CD8-positive, alpha-beta memory T cell (primary cell): ENCODE measurements around the gene SORCS2. TPM values are rescaled to one million over a fixed set of nuclear protein-coding genes. Genes with fewer than 3 reads are reported as not detected.

Experiments
- CTCF ChIA-PET: fragments of 350-600 bp; sonication (Branson Sonifier 250); formaldehyde crosslinking; loops from one replicate; lab custom pipeline; 2021; ENCODE audit warnings: antibody characterized with exemption; lab: Charles Lee
- POLR2A ChIA-PET: fragments of 350-600 bp; sonication (Branson Sonifier 250); formaldehyde crosslinking; loops from one replicate; lab custom pipeline; 2021; ENCODE audit warnings: antibody characterized with exemption; lab: Charles Lee
- DNase-seq, 5 donors: peaks; one replicate each; pipeline versions ENCODE4 v3.0.0 to v3.0.0-alpha.2; 2020 to 2022; ENCODE audit warnings: mixed read lengths in 1 of 5
- H3K27ac ChIP-seq: one replicate; pipeline ENCODE4 v1.7.0; 2013; ENCODE audit warnings: low read depth, mild to moderate bottlenecking, low read length, moderate library complexity
- H3K27me3 ChIP-seq: 2 replicates; pipeline ENCODE4 v1.7.0; 2013; ENCODE audit warnings: low read length, mild to moderate bottlenecking; ENCODE audit not compliant: insufficient read depth, poor library complexity, severe bottlenecking
- H3K36me3 ChIP-seq: 2 replicates; pipeline ENCODE4 v1.7.0; 2013; ENCODE audit warnings: mild to moderate bottlenecking, low read length, moderate library complexity; ENCODE audit not compliant: insufficient read depth
- H3K4me1 ChIP-seq: 2 replicates; pipeline ENCODE4 v1.7.0; 2013; ENCODE audit warnings: mild to moderate bottlenecking, low read length, moderate library complexity; ENCODE audit not compliant: insufficient read depth
- H3K4me3 ChIP-seq: 2 replicates; pipeline ENCODE4 v1.7.0; 2013; ENCODE audit warnings: mild to moderate bottlenecking, low read length
- H3K9me3 ChIP-seq: 2 replicates; pipeline ENCODE4 v1.7.0; 2013; ENCODE audit warnings: mild to moderate bottlenecking, low read length
- H3K27ac Mint-ChIP-seq, 8 donors: one replicate each; pipeline ENCODE4 v1.8.0; 2020 to 2021; ENCODE audit warnings: mixed read lengths in 8 of 8, mild to moderate bottlenecking in 6 of 8, inconsistent platforms in 3 of 8, moderate library complexity in 3 of 8
- H3K27me3 Mint-ChIP-seq, 2 donors: one replicate each; pipeline ENCODE4 v1.8.0; 2020 to 2021; ENCODE audit warnings: mixed read lengths in 2 of 2, mild to moderate bottlenecking in 1 of 2, moderate library complexity in 1 of 2
- H3K36me3 Mint-ChIP-seq, 3 donors: one replicate each; pipeline ENCODE4 v1.8.0; 2020 to 2021; ENCODE audit warnings: mixed read lengths in 3 of 3, inconsistent platforms in 1 of 3, mild to moderate bottlenecking in 1 of 3
- H3K4me1 Mint-ChIP-seq, 3 donors: one replicate each; pipeline ENCODE4 v1.8.0; 2020 to 2021; ENCODE audit warnings: mixed read lengths in 3 of 3, inconsistent platforms in 1 of 3, mild to moderate bottlenecking in 1 of 3
- H3K4me3 Mint-ChIP-seq, 7 donors: one replicate each; pipeline ENCODE4 v1.8.0; 2020 to 2021; ENCODE audit warnings: mixed read lengths in 7 of 7, mild to moderate bottlenecking in 6 of 7, moderate library complexity in 4 of 7, inconsistent platforms in 2 of 7
- H3K9me3 Mint-ChIP-seq, 5 donors: one replicate each; pipeline ENCODE4 v1.8.0; 2020 to 2022; ENCODE audit warnings: mixed read lengths in 5 of 5, mild to moderate bottlenecking in 3 of 5, moderate library complexity in 2 of 5, inconsistent platforms in 1 of 5
- polyA plus RNA-seq: library from polyadenylated mRNA; unstranded; fragments of 300-500 nt; fragmentation: Illumina TruSeq; gene quantifications from one replicate; pipeline ENCODE4 v1.2.3, GENCODE V29; 2021
- total RNA-seq, 2 experiments: library from RNA; stranded (reverse); gene quantifications; one replicate each; pipeline ENCODE4 v1.2.3, GENCODE V29; 2021

The SORCS2 gene
- total and polyA plus RNA-seq, 3 experiments from 2014 or later: not detected

- no peaks in the 10 kb centered on the region for H3K27me3 ChIP-seq
- no peak overlapping the region for H3K27ac ChIP-seq
- no peaks in the 10 kb centered on the region for H3K4me1 Mint-ChIP-seq
- no peaks in the 10 kb centered on the region for H3K36me3 Mint-ChIP-seq
- H3K36me3 ChIP-seq: no peaks in the 10 kb centered on the region
- DNase-seq: peak in 1 of 5 donors; percentile 23
- no peaks in the 10 kb centered on the region for H3K9me3 ChIP-seq
- ChIA-PET CTCF (no interaction called here), POLR2A (no interaction called here)
- H3K9me3 Mint-ChIP-seq: no peaks in the 10 kb centered on the region
- no peak overlapping the region for H3K4me3 Mint-ChIP-seq
- no peak overlapping the region for H3K4me3 ChIP-seq
- peaks cover 6 to 10% of the 10 kb centered on the region in 2 donors for H3K27me3 Mint-ChIP-seq
- H3K27ac Mint-ChIP-seq: no peak overlapping the region
- H3K4me1 ChIP-seq: no peaks in the 10 kb centered on the region
Measured at GRCh38 chr4:7296661-7297335, 104.5 kb downstream of the SORCS2 start.

GRCh38 chr4:7297374-7297773 lies 105.0 kb downstream of the SORCS2 start:
- no peaks in the 10 kb centered on the region for H3K9me3 ChIP-seq
- H3K36me3 ChIP-seq: no peaks in the 10 kb centered on the region
- H3K4me1 ChIP-seq: no peaks in the 10 kb centered on the region
- H3K27ac ChIP-seq: no peak overlapping the region
- Mint-ChIP-seq H3K27ac (no peak overlapping the region), H3K4me3 (no peak overlapping the region), H3K36me3 (no peaks in the 10 kb centered on the region), H3K9me3 (no peaks in the 10 kb centered on the region), H3K4me1 (no peaks in the 10 kb centered on the region), H3K27me3 (peaks cover 8 to 10% of the 10 kb centered on the region in 2 donors)
- H3K27me3 ChIP-seq: no peaks in the 10 kb centered on the region
- ChIA-PET POLR2A (no interaction called here), CTCF (no interaction called here)
- no peak for DNase-seq
- no peak overlapping the region for H3K4me3 ChIP-seq

- H3K4me3 Mint-ChIP-seq: no peak overlapping the region
Measured at GRCh38 chr4:7297881-7298280, 105.5 kb downstream of the SORCS2 start.

GRCh38 chr4:7298619-7299009 lies 106.3 kb downstream of the SORCS2 start:
- H3K36me3 ChIP-seq: no peaks in the 10 kb centered on the region
- DNase-seq: no peak
- no peaks in the 10 kb centered on the region for H3K4me1 ChIP-seq
- no peaks in the 10 kb centered on the region for H3K9me3 Mint-ChIP-seq
- H3K27ac Mint-ChIP-seq: no peak overlapping the region
- ChIA-PET POLR2A (no interaction called here), CTCF (no interaction called here)
- no peak overlapping the region for H3K4me3 Mint-ChIP-seq
- H3K27me3 ChIP-seq: no peaks in the 10 kb centered on the region
- H3K36me3 Mint-ChIP-seq: no peaks in the 10 kb centered on the region
- H3K27ac ChIP-seq: no peak overlapping the region
- peaks cover 8 to 10% of the 10 kb centered on the region in 2 donors for H3K27me3 Mint-ChIP-seq
- H3K9me3 ChIP-seq: no peaks in the 10 kb centered on the region
- no peak overlapping the region for H3K4me3 ChIP-seq
- no peaks in the 10 kb centered on the region for H3K4me1 Mint-ChIP-seq

More at GRCh38 chr4:7297881-7298280, 105.5 kb downstream of the SORCS2 start:
- Histone ChIP-seq H3K9me3 (no peaks in the 10 kb centered on the region), H3K36me3 (no peaks in the 10 kb centered on the region), H3K4me3 (no peak overlapping the region), H3K27me3 (no peaks in the 10 kb centered on the region), H3K4me1 (no peaks in the 10 kb centered on the region), H3K27ac (no peak overlapping the region)
- ChIA-PET CTCF (no interaction called here), POLR2A (no interaction called here)
- Mint-ChIP-seq H3K4me1 (no peaks in the 10 kb centered on the region), H3K36me3 (no peaks in the 10 kb centered on the region), H3K27me3 (peaks cover 8 to 10% of the 10 kb centered on the region in 2 donors), H3K9me3 (no peaks in the 10 kb centered on the region), H3K27ac (no peak overlapping the region)
- DNase-seq: no peak

- Histone ChIP-seq H3K4me1 (no peaks in the 10 kb centered on the region), H3K27ac (no peak overlapping the region), H3K36me3 (no peaks in the 10 kb centered on the region), H3K27me3 (no peaks in the 10 kb centered on the region), H3K9me3 (no peaks in the 10 kb centered on the region), H3K4me3 (no peak overlapping the region)
- ChIA-PET POLR2A (no interaction called here), CTCF (no interaction called here)
- no peaks in the 10 kb centered on the region for H3K9me3 Mint-ChIP-seq
- peaks cover 8 to 10% of the 10 kb centered on the region in 2 donors for H3K27me3 Mint-ChIP-seq
- no peaks in the 10 kb centered on the region for H3K36me3 Mint-ChIP-seq
- no peak for DNase-seq
- peak overlapping the region in 1 of 8 donors; percentile 64 for H3K27ac Mint-ChIP-seq
- no peaks in the 10 kb centered on the region for H3K4me1 Mint-ChIP-seq
- no peak overlapping the region for H3K4me3 Mint-ChIP-seq
Measured at GRCh38 chr4:7299010-7299907, 106.9 kb downstream of the SORCS2 start.

GRCh38 chr4:7299908-7300710 lies 107.8 kb downstream of the SORCS2 start:
- peaks cover 9 to 10% of the 10 kb centered on the region in 2 donors for H3K27me3 Mint-ChIP-seq
- H3K27ac ChIP-seq: no peak overlapping the region
- H3K9me3 ChIP-seq: no peaks in the 10 kb centered on the region
- CTCF ChIA-PET: no interaction called here
- no peaks in the 10 kb centered on the region for H3K4me1 ChIP-seq
- no peaks in the 10 kb centered on the region for H3K4me1 Mint-ChIP-seq
- no peak overlapping the region for H3K4me3 Mint-ChIP-seq
- no peaks in the 10 kb centered on the region for H3K36me3 Mint-ChIP-seq
- H3K9me3 Mint-ChIP-seq: no peaks in the 10 kb centered on the region
- no peaks in the 10 kb centered on the region for H3K27me3 ChIP-seq
- H3K4me3 ChIP-seq: no peak overlapping the region
- POLR2A ChIA-PET: no interaction called here
- DNase-seq: no peak
- no peaks in the 10 kb centered on the region for H3K36me3 ChIP-seq
- peak overlapping the region in 1 of 8 donors; percentile 38 for H3K27ac Mint-ChIP-seq

- Histone ChIP-seq H3K36me3 (no peaks in the 10 kb centered on the region), H3K9me3 (no peaks in the 10 kb centered on the region), H3K4me3 (no peak overlapping the region), H3K27ac (no peak overlapping the region), H3K4me1 (no peaks in the 10 kb centered on the region), H3K27me3 (no peaks in the 10 kb centered on the region)
- H3K4me3 Mint-ChIP-seq: no peak overlapping the region
- DNase-seq: no peak
- H3K36me3 Mint-ChIP-seq: no peaks in the 10 kb centered on the region
- H3K9me3 Mint-ChIP-seq: no peaks in the 10 kb centered on the region
- ChIA-PET POLR2A (no interaction called here), CTCF (no interaction called here)
- H3K4me1 Mint-ChIP-seq: no peaks in the 10 kb centered on the region
- H3K27me3 Mint-ChIP-seq: peaks cover 10 to 12% of the 10 kb centered on the region in 2 donors
- no peak overlapping the region for H3K27ac Mint-ChIP-seq
Measured at GRCh38 chr4:7300711-7301095, 108.4 kb downstream of the SORCS2 start.
